Thymus (tissue), 11 donors: ENCODE results near the gene TXNRD2. TPM values are rescaled to one million over a fixed set of nuclear protein-coding genes. Genes with fewer than 3 reads are reported as not detected.
A peak's percentile ranks its signal among the peaks of the same experiment; 100 is the strongest.

Experiments used
- DNase-seq, 9 donors: peaks; one replicate each; pipeline ENCODE4 v3.0.0-alpha.2; 2013; ENCODE audit warnings: low spot score in 9 of 9, low read depth in 6 of 9, missing footprints in 1 of 9
- H3K27ac ChIP-seq, 2 donors: one replicate each; pipeline ENCODE4 v1.5.1; 2013; ENCODE audit warnings: control low read depth in 1 of 2, low read depth in 1 of 2, low read length in 1 of 2, mild to moderate bottlenecking in 1 of 2, moderate library complexity in 1 of 2
- H3K27me3 ChIP-seq, 2 donors: one replicate each; pipeline ENCODE4 v1.5.1; 2013; ENCODE audit warnings: low read length in 1 of 2; ENCODE audit not compliant: control insufficient read depth in 2 of 2, insufficient read depth in 1 of 2
- H3K36me3 ChIP-seq, 2 donors: one replicate each; pipeline ENCODE4 v1.5.1; 2013; ENCODE audit warnings: low read length in 1 of 2, mild to moderate bottlenecking in 1 of 2, moderate library complexity in 1 of 2; ENCODE audit not compliant: control insufficient read depth in 2 of 2, insufficient read depth in 2 of 2
- H3K4me1 ChIP-seq, 2 donors: one replicate each; pipeline ENCODE4 v1.5.1; 2013; ENCODE audit warnings: low read length in 2 of 2; ENCODE audit not compliant: control insufficient read depth in 2 of 2, insufficient read depth in 2 of 2
- H3K4me3 ChIP-seq, 2 donors: one replicate each; pipeline ENCODE4 v1.5.1; 2013; ENCODE audit warnings: low read length in 2 of 2, control low read depth in 1 of 2, mild to moderate bottlenecking in 1 of 2
- H3K9me3 ChIP-seq, 2 donors: one replicate each; pipeline ENCODE4 v1.5.1; 2013; ENCODE audit warnings: low read length in 1 of 2, mild to moderate bottlenecking in 1 of 2; ENCODE audit not compliant: control insufficient read depth in 2 of 2, insufficient read depth in 1 of 2
- WGBS: extraction: QIAGEN DNeasy Blood & Tissue Kit; methylation state at CpG from one replicate; pipeline ENCODE4 v1.1.7; 2013; 5-methylcytosine and 5-hydroxymethylcytosine counted together
- polyA plus RNA-seq: library from polyadenylated mRNA; stranded (reverse); fragments of 200-250 nt; gene quantifications from one replicate; pipeline ENCODE4 v1.2.3, GENCODE V29; 2013
- total RNA-seq: library from RNA; stranded (reverse); fragments of 120-200 nt; gene quantifications from one replicate; pipeline ENCODE4 v1.2.4, GENCODE V29; 2013
- donor health status: healthy.

Gene TXNRD2
- total and polyA plus RNA-seq, 2 donors = 10.1 to 24.2 TPM

- no peak for DNase-seq
- Histone ChIP-seq H3K36me3 (peaks cover 37 to 39% of the 10 kb centered on the region in 2 donors), H3K9me3 (peaks cover 0 to 2% of the 10 kb centered on the region in 2 donors), H3K27me3 (no peaks in the 10 kb centered on the region), H3K4me1 (peaks cover 5 to 20% of the 10 kb centered on the region in 2 donors), H3K4me3 (no peak overlapping the region), H3K27ac (no peak overlapping the region)
- 86% methylated on average over 9 of the region's 9 CpGs for WGBS
Observed at GRCh38 chr22:19970031-19970478, 28.4 kb upstream of the TXNRD2 start.

DNA sequence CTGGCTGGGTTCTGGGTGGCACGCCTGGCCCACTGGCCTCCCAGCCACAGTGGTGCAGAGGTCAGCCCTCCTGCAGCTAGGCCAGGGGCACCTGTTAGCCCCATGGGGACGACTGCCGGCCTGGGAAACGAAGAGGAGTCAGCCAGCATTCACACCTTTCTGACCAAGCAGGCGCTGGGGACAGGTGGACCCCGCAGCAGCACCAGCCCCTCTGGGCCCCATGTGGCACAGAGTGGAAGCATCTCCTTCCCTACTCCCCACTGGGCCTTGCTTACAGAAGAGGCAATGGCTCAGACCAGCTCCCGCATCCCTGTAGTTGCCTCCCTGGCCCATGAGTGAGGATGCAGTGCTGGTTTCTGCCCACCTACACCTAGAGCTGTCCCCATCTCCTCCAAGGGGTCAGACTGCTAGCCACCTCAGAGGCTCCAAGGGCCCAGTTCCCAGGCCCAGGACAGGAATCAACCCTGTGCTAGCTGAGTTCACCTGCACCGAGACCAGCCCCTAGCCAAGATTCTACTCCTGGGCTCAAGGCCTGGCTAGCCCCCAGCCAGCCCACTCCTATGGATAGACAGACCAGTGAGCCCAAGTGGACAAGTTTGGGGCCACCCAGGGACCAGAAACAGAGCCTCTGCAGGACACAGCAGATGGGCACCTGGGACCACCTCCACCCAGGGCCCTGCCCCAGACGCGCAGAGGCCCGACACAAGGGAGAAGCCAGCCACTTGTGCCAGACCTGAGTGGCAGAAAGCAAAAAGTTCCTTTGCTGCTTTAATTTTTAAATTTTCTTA, 27.7 kb upstream of the TXNRD2 start:
- H3K36me3 ChIP-seq = peaks cover 44 to 46% of the 10 kb centered on the region in 2 donors
- no peaks in the 10 kb centered on the region for H3K27me3 ChIP-seq
- no peak overlapping the region for H3K27ac ChIP-seq
- peaks cover 0 to 2% of the 10 kb centered on the region in 2 donors for H3K9me3 ChIP-seq
- DNase-seq = no peak
- WGBS = 93% methylated on average over 11 of the region's 11 CpGs
- peaks cover 0 to 13% of the 10 kb centered on the region in 2 donors for H3K4me1 ChIP-seq
- H3K4me3 ChIP-seq = no peak overlapping the region

DNA sequence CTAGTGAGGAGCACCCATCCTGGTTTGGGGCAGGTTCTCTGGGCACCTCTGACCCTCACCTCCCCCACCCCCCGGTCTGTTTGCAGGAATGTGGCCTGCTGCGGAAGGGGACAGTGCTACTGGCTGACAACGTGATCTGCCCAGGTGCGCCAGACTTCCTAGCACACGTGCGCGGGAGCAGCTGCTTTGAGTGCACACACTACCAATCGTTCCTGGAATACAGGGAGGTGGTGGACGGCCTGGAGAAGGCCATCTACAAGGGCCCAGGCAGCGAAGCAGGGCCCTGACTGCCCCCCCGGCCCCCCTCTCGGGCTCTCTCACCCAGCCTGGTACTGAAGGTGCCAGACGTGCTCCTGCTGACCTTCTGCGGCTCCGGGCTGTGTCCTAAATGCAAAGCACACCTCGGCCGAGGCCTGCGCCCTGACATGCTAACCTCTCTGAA, 26.9 kb upstream of the TXNRD2 start:
- 95% methylated on average over 18 of the region's 18 CpGs for WGBS
- no peak overlapping the region for H3K27ac ChIP-seq
- H3K9me3 ChIP-seq = peaks cover under 1 to 2% of the 10 kb centered on the region in 2 donors
- H3K36me3 ChIP-seq = peaks cover 53 to 54% of the 10 kb centered on the region in 2 donors
- DNase-seq = no peak
- peaks cover 0 to 5% of the 10 kb centered on the region in 2 donors for H3K4me1 ChIP-seq
- H3K4me3 ChIP-seq = no peak overlapping the region
- H3K27me3 ChIP-seq = no peaks in the 10 kb centered on the region

DNA sequence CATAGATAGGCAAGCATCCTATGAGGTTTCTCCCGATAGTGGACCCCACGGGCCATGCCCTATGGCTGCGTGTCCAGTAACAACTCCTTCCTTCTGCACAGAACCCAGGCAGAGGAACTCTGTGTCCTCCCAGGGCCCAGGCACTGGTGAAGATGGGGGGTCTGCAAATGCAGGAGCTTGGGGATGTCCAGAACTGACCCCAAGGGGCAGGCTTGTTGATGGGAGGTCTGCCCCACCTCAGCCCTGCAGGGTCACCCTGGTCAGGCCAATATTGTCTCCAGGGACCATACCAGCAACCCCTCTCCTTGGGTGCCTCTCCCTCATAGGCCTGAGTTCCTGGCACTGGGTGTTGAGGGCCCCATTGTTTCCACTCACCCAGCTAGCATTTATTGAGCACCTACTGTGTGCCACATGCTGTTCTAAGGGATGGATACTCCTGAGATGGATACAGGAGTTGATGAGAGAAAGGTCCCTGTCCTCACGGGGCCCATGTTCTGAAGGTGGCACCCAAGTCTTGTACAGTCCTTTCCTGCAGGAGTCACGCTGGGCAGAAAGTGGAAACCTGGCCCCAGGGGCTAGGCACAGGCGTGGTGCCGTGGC, 26.3 kb upstream of the TXNRD2 start:
- Histone ChIP-seq H3K4me3 (no peak overlapping the region), H3K36me3 (peaks cover 57 to 58% of the 10 kb centered on the region in 2 donors), H3K9me3 (peaks cover 1 to 2% of the 10 kb centered on the region in 2 donors), H3K4me1 (peaks cover 0 to 5% of the 10 kb centered on the region in 2 donors), H3K27ac (no peak overlapping the region), H3K27me3 (no peaks in the 10 kb centered on the region)
- DNase-seq = no peak
- WGBS = 98% methylated on average over 7 of the region's 7 CpGs

DNA sequence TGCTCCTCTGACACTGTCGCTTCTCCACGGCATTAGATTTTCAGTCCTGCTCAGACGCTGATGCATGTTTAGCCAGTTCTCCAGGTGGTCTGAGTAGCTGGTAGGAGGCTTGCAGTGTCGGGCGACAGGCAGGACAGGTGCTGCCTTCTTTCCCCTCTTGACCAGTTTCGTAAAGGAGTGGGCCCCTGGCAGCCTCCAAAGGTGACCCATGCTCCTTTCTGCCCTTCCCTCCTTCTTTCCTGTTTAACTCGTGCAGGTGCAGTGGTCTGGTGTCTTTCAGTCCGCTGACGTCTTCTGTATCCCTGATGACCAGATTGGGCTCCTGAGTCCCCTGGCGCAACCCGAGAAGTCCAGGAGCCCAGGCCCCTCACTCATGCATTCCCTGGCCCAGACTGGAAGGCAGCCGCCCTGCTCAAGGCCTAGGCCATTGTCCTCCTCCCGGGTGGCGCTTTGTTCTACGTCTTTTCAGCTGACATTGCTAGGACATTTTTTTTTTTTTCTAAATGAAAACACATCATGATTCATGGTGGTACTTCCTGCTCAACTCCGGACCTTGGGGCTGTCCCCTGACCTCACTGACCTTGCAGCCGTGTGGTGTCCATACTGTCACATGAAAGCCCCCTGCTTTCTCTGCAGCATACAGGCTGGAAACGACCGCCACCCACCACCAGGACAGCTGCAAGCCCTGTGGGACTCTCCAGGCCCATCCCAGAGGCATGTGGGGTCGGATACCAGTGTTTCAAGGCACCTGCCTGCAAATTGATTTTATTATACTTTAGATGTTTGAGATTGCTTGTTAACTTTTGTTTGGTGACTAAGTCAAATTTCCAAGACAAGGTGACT, 25.5 kb upstream of the TXNRD2 start:
- Histone ChIP-seq H3K4me1 (peaks cover 6 to 12% of the 10 kb centered on the region in 2 donors), H3K4me3 (no peak overlapping the region), H3K9me3 (peaks cover 1 to 2% of the 10 kb centered on the region in 2 donors), H3K27ac (no peak overlapping the region), H3K27me3 (no peaks in the 10 kb centered on the region), H3K36me3 (peaks cover 57 to 58% of the 10 kb centered on the region in 2 donors)
- no peak for DNase-seq
- WGBS = 91% methylated on average over 20 of the region's 20 CpGs

DNA sequence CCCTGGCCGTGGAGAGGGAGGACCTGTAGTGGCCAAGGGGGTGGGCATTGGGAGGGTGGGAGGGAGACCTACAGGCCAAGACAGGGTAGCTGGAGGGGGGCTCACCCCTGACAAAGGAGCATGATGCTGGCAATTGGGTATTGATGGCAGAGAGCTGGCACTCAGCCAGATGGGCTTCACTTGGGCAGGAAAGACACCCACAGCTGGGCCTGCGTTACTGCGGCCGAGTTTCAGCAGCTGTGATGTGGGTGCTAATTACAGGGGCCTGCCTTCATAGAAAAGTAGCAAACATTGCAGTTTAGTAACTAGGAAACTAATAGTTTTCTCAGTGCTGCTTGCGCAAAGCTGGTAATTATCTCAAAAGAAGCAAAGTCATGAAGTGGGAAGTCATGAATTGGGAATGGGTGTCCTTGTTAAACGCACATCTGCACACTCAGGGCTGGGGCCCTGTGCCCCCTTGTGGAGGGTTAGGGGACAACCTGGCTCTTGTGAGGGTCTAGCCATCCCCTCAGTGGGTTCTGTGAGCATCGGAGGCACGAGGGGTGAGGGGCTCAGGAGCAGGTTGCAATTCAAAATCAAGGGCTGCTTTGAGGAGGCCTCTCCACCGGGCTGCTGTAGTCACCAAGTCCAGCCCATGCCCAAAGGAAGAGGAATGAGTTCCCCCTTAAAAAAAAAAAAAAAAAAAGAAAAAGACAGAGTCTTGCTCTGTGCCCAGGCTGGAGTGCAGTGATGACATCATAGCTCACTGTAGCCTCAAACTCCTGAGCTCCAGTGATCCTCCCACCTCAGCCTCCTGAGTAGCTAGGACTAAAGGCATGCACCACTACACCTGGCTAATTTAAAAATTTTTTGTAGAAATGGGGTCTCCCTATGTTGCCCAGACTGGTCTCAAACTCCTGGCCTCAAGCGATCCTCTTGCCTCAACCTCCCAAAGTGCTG, 24.4 kb upstream of the TXNRD2 start:
- H3K36me3 ChIP-seq = peaks cover 57 to 61% of the 10 kb centered on the region in 2 donors
- DNase-seq = peak in 1 of 9 donors; percentile 32
- peaks cover 0 to 1% of the 10 kb centered on the region in 2 donors for H3K9me3 ChIP-seq
- H3K4me3 ChIP-seq = no peak overlapping the region
- H3K4me1 ChIP-seq = peaks cover 6 to 13% of the 10 kb centered on the region in 2 donors
- H3K27ac ChIP-seq = no peak overlapping the region
- no peaks in the 10 kb centered on the region for H3K27me3 ChIP-seq
- 92% methylated on average over 10 of the region's 10 CpGs for WGBS

GRCh38 chr22:19964701-19965386, 23.2 kb upstream of the TXNRD2 start:
- WGBS = 97% methylated on average over 15 of the region's 15 CpGs
- H3K27me3 ChIP-seq = no peaks in the 10 kb centered on the region
- no peak overlapping the region for H3K4me3 ChIP-seq
- DNase-seq = no peak
- peaks cover 54 to 64% of the 10 kb centered on the region in 2 donors for H3K36me3 ChIP-seq
- peaks cover 0 to 1% of the 10 kb centered on the region in 2 donors for H3K9me3 ChIP-seq
- H3K4me1 ChIP-seq = peaks cover 6 to 10% of the 10 kb centered on the region in 2 donors
- H3K27ac ChIP-seq = no peak overlapping the region
